Adrenal gland (tissue), 12 donors: ENCODE measurements around the gene ACTN2. TPM values are rescaled to one million over a fixed set of nuclear protein-coding genes. Genes with fewer than 3 reads are reported as not detected.

Experiments
- DNase-seq, 7 donors: peaks; one replicate each; pipeline ENCODE4 v3.0.0-alpha.2; 2019 to 2020
- H3K27ac ChIP-seq, 5 donors: fragments of 200-600 bp; sonication (generic) in 4 of 5; 1 replicate in 3 of 5; 2 replicates in 2 of 5; pipeline versions ENCODE4 v1.5.1 to v1.8.0; 2016 to 2020; ENCODE audit warnings: mild to moderate bottlenecking in 1 of 5
- H3K27me3 ChIP-seq: fragments of 200-600 bp; 2 replicates; pipeline ENCODE4 v1.8.0; 2021
- H3K36me3 ChIP-seq, 2 donors: fragments of 200-600 bp; replicated peaks in 1 of 2; 1 replicate in 1 of 2; 2 replicates in 1 of 2; pipeline versions ENCODE4 v1.5.1 to v1.8.0; 2018 to 2022
- H3K4me1 ChIP-seq, 2 donors: fragments of 200-600 bp; replicated peaks in 1 of 2; 1 replicate in 1 of 2; 2 replicates in 1 of 2; pipeline versions ENCODE4 v1.5.1 to v1.8.0; 2018 to 2021
- H3K4me3 ChIP-seq, 4 donors: fragments of 200-600 bp; sonication (generic) in 3 of 4; one replicate each; pipeline ENCODE4 v1.5.1; 2016 to 2018
- H3K9me3 ChIP-seq, 3 donors: fragments of 200-600 bp; sonication (generic) in 1 of 3; replicated peaks in 1 of 3; 1 replicate in 2 of 3; 2 replicates in 1 of 3; pipeline versions ENCODE4 v1.5.1 to v1.8.0; 2016 to 2021
- POLR2A ChIP-seq, 2 donors: fragments of 450-650 bp; IDR thresholded peaks; one replicate each; pipeline ENCODE4 v1.6.1; 2017; ENCODE audit warnings: antibody characterized with exemption in 2 of 2, mild to moderate bottlenecking in 2 of 2, moderate library complexity in 1 of 2
- WGBS, 4 donors: extraction: QIAGEN DNeasy Blood & Tissue Kit in 2 of 4; methylation state at CpG; one replicate each; pipeline versions ENCODE4 v1.1.5 to v1.1.7; 2013 to 2017; 5-methylcytosine and 5-hydroxymethylcytosine counted together
- intact Hi-C, 2 donors: fragments of 100-400 bp; cut with DNase I; formaldehyde crosslinking; loops; one replicate each; pipeline versions ENCODE4 v1.14.1 to v1.15.0; 2022 to 2023
- polyA plus RNA-seq, 3 donors: library from polyadenylated mRNA; stranded (reverse); fragments of 200-250 nt in 2 of 3; fragments of 350-450 nt in 1 of 3; fragmentation: Illumina TruSeq in 1 of 3; extraction: RNeasy Lipid Tissue Mini Kit (QIAGEN cat#74804) in 1 of 3; gene quantifications; one replicate each; pipeline ENCODE4 v1.2.3, GENCODE V29; 2013 to 2014
- total RNA-seq, 9 donors: library from RNA; depleted of rRNA in 4 of 9; stranded (reverse); fragments of >200 nt in 4 of 9; fragments of 120-200 nt in 1 of 9; fragmentation: NEBNext Ultra II Directional in 1 of 9; extraction: Animal tissue kit (Norgen Biotek cat#: 25700) in 1 of 9; gene quantifications; one replicate each; pipeline versions ENCODE4 v1.1.0 to v1.2.4, GENCODE V29; 2013 to 2023
- TF ChIP-seq, protein P1 (sequence below), 6 experiments: fragments of 450-650 bp in 4 of 6; fragments of 200-600 bp in 2 of 6; sonication (generic) in 1 of 6; IDR thresholded peaks; 1 replicate in 5 of 6; 2 replicates in 1 of 6; pipeline versions ENCODE4 v1.5.1 to v1.8.0; 2016 to 2021; ENCODE audit warnings: antibody characterized with exemption in 6 of 6, mild to moderate bottlenecking in 2 of 6, moderate library complexity in 1 of 6
- donor health status: healthy with polysubstance abuse.
- donor health status: Bipolar disorder and iron deficiency.
- donor health status: DM: yes; HTN: yes; CAD: no.
- donor health status: DM: no; HTN: no; CAD: no.
- donor health status: DM: no; HTN: no; CAD: no.
- donor health status: DM: yes; HTN: yes; CAD: no.

ACTN2 gene
- total and polyA plus RNA-seq, 12 donors, result under 0.01 to 1.0 (median 0.34) TPM; not detected in 2

DNA sequence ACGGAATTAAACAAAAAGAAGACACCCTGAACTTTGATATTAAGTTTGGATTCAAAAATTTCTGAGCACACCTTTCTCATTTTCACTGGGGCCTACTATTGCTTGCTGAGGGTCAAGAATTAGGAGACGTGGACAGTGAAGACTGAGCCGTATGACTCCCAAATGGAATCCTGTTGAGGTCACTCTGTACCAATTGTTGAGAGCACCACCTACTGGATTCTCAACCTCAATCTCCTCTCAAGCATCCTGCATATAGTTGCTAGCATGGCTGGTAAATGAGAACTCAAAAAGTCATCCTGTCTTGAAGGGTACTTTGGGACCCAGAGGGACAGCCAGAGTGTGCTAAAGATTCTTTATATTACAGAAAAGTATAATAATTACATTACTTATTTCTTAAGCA lies 88.6 kb downstream of the ACTN2 start:
- Histone ChIP-seq H3K27me3 (no peaks in the 10 kb centered on the region), H3K4me1 (no peaks in the 10 kb centered on the region), H3K4me3 (no peak overlapping the region), H3K36me3 (no peaks in the 10 kb centered on the region), H3K27ac (no peak overlapping the region), H3K9me3 (peaks cover 0 to 7% (median 6%) of the 10 kb centered on the region in 3 donors)
- no peak for DNase-seq
- intact Hi-C loops, result no loop called here
- 34 to 42% (median 38%) methylated on average over 3 of the region's 3 CpGs for WGBS, 4 donors
- no peak for TF ChIP-seq POLR2A (IDR thresholded peaks at IDR 0.05)
- TF ChIP-seq, protein P1, sequence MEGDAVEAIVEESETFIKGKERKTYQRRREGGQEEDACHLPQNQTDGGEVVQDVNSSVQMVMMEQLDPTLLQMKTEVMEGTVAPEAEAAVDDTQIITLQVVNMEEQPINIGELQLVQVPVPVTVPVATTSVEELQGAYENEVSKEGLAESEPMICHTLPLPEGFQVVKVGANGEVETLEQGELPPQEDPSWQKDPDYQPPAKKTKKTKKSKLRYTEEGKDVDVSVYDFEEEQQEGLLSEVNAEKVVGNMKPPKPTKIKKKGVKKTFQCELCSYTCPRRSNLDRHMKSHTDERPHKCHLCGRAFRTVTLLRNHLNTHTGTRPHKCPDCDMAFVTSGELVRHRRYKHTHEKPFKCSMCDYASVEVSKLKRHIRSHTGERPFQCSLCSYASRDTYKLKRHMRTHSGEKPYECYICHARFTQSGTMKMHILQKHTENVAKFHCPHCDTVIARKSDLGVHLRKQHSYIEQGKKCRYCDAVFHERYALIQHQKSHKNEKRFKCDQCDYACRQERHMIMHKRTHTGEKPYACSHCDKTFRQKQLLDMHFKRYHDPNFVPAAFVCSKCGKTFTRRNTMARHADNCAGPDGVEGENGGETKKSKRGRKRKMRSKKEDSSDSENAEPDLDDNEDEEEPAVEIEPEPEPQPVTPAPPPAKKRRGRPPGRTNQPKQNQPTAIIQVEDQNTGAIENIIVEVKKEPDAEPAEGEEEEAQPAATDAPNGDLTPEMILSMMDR (IDR thresholded peaks at IDR 0.05), result peak in 5 of 6 experiments; percentile 7 to 41 (median 18)

DNA sequence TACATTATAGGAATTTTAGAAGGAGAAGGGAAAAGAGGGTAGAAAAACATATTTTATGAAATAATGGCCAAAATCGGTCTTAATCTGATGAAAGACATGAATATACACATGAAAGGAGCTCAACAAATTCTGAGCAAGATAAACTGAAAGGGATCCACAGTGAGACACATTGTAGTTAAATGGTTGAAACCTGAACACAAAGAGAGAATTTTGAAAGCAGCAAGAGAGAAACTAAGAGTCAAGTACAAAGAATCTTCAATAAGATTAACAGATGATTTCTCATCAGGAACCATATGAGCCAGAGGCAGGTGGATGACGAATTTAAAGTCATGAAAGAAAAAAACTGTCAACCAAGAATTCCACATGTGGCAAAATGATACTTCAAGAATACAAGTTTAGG lies 93.0 kb downstream of the ACTN2 start:
- Histone ChIP-seq H3K9me3 (peaks cover 0 to 7% (median 6%) of the 10 kb centered on the region in 3 donors), H3K36me3 (no peaks in the 10 kb centered on the region), H3K4me1 (no peaks in the 10 kb centered on the region), H3K4me3 (no peak overlapping the region), H3K27ac (no peak overlapping the region), H3K27me3 (no peaks in the 10 kb centered on the region)
- TF ChIP-seq POLR2A (IDR thresholded peaks at IDR 0.05), result no peak
- TF ChIP-seq, protein P1 (IDR thresholded peaks at IDR 0.05), result no peak
- intact Hi-C loops, result no loop called here
- 81 to 87% (median 85%) methylated on average over 2 of the region's 2 CpGs for WGBS, 4 donors
- no peak for DNase-seq

DNA sequence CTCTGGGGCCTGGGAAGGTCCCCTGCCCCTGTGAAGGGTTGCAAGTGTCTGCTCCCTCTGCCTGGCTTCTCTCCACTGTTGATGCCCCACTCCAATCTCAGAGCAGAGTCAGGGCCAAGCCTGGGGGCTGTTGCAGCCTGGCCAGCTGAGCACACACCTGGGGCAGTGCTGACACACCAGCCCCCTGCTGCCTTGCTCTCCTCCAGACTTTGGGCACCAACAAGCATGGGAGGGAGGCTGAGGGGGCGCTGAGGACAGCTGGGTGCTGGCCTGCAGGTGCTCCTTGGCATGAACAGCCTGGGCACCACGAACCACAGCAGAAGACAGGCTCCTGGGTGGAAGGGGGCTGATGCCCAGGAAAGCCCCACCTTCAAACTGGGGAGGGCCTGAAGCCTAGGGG lies 99.2 kb downstream of the ACTN2 start:
- H3K9me3 ChIP-seq, result no peaks in the 10 kb centered on the region
- no peaks in the 10 kb centered on the region for H3K36me3 ChIP-seq
- intact Hi-C loops, result no loop called here
- no peaks in the 10 kb centered on the region for H3K27me3 ChIP-seq
- no peak for DNase-seq
- H3K4me3 ChIP-seq, result no peak overlapping the region
- H3K4me1 ChIP-seq, result no peaks in the 10 kb centered on the region
- H3K27ac ChIP-seq, result no peak overlapping the region
- no peak for TF ChIP-seq POLR2A (IDR thresholded peaks at IDR 0.05)
- TF ChIP-seq, protein P1 (IDR thresholded peaks at IDR 0.05), result no peak
- 72 to 83% (median 83%) methylated on average over 1 to 2 of the region's 2 CpGs; no CpG with 5 or more reads in 1 of the 4 donors for WGBS, 4 donors

DNA sequence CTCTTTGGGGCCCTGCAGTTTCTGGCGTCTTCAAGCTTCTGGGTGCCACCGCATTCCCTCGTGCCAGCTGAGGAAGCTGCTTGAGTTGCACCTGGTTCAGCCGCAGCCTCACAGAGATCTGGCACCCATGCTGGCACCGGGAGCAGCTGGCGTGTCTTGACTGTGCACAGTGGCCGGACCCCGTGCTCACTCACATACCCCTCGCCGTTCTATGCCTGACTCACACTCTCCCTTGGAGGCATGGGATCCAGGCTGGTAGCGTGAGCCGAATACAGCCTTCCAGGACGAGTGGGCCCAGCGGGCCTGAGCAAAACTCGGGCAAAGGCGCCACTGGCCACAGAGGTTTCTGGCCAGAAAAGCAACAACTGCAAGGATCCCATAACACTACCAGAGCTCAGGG lies 100.2 kb downstream of the ACTN2 start:
- H3K4me1 ChIP-seq, result no peaks in the 10 kb centered on the region
- TF ChIP-seq, protein P1 (IDR thresholded peaks at IDR 0.05), result no peak
- TF ChIP-seq POLR2A (IDR thresholded peaks at IDR 0.05), result no peak
- no peaks in the 10 kb centered on the region for H3K27me3 ChIP-seq
- H3K4me3 ChIP-seq, result no peak overlapping the region
- H3K27ac ChIP-seq, result no peak overlapping the region
- no peaks in the 10 kb centered on the region for H3K36me3 ChIP-seq
- WGBS, 4 donors, result 92 to 96% (median 95%) methylated on average over 14 to 16 of the region's 16 CpGs
- no peaks in the 10 kb centered on the region for H3K9me3 ChIP-seq
- no peak for DNase-seq
- intact Hi-C loops, result no loop called here
